HG03095 (cell line): ENCODE results near the gene TBX10.
"Not testable (repeated sequence)": the region's sequence is repeated elsewhere in the genome, so short reads cannot be mapped to it uniquely, and the experiment has no call there.

ENCODE experiments used
- ATAC-seq: cut with Tn5 transposase; IDR thresholded peaks from one replicate; pipeline ENCODE4 v1.9.1; 2021; ENCODE audit warnings: moderate library complexity; ENCODE audit not compliant: unreplicated experiment

The TBX10 gene

GRCh38 chr11:67604815-67605214, 34.7 kb downstream of the TBX10 start:
- ATAC-seq = no peak

DNA sequence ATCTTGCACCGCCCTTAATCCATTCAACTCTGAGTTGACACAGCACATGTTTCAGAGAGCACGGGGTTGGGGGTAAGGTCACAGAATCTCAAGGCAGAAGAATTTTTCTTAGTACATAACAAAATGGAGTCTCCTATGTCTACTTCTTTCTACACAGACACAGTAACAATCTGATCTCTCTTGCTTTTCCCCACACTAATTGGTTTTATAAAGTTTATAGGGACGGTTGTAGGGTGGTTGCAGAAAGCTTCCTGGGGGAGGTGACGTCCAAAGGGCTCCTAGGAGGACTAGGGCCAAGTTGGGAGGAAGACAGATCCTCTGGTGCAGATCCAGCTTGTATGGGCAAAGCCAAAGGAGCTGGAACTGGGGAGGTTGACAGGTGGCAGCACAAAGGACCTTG, 35.4 kb downstream of the TBX10 start:
- not testable (repeated sequence) for ATAC-seq

- ATAC-seq = no peak
These were observed 38.5 kb downstream of the TBX10 start for GRCh38 chr11:67601098-67601497.

- ATAC-seq = peak; percentile 76
These were observed 39.1 kb downstream of the TBX10 start for GRCh38 chr11:67600324-67601029.

DNA sequence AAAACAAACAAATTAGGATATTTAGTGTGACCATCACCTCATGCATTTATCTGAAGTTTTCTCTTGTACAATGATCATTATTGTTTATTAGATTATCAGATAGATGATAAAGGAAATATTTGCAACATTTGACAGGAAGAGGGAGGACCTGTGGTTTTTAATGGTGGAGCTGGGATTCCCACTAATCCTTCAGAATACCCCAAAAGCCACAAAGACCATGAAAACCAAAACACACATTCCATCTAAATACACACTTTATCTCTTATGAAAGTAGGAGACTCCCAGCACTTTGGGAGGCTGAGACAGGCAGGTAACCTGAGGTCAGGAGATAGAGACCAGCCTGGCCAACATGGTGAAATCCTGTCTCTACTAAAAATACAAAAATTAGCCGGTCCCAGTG, 40.4 kb downstream of the TBX10 start:
- ATAC-seq = no peak

- not testable (repeated sequence) for ATAC-seq
These were observed 41.6 kb downstream of the TBX10 start for GRCh38 chr11:67597963-67598362.

DNA sequence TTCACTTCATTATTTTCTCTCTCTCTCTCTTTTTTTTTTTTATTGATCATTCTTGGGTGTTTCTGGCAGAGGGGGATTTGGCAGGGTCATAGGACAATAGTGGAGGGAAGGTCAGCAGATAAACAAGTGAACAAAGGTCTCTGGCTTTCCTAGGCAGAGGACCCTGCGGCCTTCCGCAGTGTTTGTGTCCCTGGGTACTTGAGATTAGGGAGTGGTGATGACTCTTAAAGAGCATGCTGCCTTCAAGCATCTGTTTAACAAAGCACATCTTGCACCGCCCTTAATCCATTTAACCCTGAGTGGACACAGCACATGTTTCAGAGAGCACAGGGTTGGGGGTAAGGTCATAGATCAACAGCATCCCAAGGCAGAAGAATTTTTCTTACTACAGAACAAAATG, 42.1 kb downstream of the TBX10 start:
- ATAC-seq = not testable (repeated sequence)

DNA sequence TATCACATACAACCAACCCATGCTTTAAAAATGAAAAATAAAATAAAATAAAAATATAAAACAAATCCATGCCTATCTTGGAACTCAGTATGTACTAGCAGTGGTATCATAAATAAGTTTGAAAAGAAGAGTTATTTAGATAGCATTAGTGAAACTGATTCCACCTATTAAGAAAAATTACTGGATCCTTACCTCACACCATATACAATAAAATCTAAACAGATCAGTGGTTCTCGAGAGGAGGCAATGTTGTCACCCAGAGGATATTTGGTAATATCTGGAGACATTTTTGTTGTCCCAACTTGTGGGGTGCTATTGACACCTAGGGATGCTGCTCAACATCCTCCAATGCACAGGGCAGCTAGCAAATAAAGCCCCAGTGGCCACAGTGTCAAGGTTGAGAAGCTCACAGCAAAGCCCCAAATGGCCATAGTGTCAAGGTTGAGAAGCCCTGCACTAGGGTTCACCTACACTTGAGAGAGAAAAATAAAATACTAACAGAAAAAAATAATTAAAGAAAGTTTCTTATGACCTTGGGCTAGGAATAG, 42.7 kb downstream of the TBX10 start:
- ATAC-seq = no peak

DNA sequence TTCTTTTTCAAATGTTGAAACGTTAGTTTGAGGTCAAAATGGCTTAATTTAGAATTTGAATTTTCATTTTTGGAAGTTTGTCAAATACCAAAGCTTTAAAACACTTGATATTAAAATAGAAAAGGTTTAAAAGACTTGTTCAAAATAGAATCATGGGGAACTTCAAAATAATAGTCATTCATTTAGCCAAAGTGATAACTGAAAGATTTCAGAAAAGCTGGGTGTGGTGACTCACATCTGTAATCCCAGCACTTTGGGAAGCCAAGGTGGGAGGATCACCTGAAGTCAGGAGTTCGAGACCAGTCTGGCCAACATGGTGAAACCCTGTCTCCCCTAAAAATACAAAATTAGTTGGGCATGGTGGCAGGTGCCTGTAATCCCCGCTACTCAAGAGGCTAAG, 45.1 kb downstream of the TBX10 start:
- no peak for ATAC-seq

GRCh38 chr11:67593565-67593905, 46.0 kb downstream of the TBX10 start:
- no peak for ATAC-seq

DNA sequence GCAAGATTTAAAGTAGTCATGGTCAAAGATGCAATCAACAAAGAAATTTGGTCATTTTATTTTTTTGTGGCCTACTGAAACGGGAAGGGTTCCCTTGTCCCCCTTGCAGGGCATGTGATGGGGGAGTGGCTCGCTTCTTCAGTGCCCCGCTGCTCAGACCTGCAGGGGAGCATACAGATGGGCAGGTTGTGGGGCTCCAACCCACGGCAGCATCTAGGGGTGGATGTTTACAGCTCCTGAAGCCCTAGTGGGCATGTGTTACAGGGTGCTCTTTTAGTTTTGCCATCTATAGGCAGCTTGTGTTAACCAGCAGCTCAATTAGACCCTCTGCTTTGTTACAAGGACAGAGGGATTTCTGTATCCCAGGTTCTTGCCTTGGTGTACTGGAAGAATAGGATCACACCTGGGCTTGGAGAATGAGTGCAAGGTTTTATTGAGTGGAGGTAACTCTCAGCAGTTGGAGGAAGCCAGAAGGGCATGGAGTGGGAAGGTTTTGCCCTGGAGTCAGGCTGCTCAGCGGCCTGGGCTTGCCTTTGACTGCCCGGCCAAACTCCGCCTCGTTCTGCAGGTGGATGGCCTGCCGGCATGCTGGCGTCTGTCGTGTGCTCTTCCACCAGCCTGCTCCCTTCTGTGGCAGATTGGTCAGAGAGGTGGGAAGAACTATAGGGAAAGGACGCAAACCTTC, 46.5 kb downstream of the TBX10 start:
- no peak for ATAC-seq

DNA sequence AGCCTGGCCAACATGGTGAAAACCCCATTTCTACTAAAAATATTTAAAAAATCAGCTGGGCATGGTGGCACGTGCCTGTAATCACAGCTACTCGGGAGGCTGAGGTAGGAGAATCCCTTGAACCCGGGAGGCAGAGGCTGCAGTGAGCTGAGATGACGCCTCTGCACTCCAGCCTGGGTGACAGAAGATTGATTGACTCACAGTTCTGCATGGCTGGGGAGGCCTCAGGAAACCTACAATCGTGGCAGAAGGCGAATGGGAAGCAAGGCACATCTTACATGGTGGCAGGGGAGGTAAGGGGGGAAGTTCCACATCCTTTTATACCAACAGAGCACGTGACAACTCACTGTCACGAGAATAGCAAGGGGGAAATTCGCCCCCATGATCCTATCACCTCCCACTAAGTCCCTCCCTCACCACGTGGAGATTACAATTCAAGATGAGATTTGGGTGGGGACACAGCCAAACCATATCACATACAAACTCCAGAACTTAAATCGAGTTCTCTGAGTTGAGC, 50.6 kb downstream of the TBX10 start:
- not testable (repeated sequence) for ATAC-seq

GRCh38 chr11:67588136-67588503, 51.4 kb downstream of the TBX10 start:
- no peak for ATAC-seq

DNA sequence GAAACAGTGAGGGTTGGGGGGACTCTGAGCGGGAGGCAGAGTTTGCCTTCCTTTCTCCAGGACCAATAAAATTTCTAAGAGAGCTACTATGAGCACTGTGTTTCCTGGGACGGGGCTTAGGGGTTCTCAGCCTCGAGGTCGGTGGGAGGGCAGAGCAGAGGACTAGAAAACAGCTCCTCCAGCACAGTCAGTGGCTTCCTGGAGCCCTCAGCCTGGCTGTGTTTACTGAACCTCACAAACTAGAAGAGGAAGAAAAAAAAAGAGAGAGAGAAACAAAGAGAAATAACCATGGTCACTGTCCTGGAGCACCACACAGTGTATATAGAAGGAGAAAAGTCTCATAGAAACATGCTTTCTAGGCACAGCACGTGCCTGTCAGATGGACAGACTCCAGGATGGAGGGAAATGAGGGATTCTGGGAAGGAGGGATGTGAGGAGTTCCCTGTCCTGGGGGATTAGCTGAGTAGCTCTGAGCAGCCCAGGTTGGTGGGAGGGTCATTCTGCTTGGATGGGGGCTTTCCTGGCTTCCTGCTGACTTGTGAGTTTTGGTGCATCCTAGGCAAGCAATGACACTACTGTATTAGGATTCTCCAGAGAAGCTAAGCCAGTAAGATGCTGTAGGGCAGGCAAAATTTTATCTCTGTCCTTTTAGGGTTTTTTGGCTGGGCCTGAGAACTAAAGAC, 52.9 kb downstream of the TBX10 start:
- ATAC-seq = no peak

GRCh38 chr11:67585911-67586310, 53.7 kb downstream of the TBX10 start:
- no peak for ATAC-seq

DNA sequence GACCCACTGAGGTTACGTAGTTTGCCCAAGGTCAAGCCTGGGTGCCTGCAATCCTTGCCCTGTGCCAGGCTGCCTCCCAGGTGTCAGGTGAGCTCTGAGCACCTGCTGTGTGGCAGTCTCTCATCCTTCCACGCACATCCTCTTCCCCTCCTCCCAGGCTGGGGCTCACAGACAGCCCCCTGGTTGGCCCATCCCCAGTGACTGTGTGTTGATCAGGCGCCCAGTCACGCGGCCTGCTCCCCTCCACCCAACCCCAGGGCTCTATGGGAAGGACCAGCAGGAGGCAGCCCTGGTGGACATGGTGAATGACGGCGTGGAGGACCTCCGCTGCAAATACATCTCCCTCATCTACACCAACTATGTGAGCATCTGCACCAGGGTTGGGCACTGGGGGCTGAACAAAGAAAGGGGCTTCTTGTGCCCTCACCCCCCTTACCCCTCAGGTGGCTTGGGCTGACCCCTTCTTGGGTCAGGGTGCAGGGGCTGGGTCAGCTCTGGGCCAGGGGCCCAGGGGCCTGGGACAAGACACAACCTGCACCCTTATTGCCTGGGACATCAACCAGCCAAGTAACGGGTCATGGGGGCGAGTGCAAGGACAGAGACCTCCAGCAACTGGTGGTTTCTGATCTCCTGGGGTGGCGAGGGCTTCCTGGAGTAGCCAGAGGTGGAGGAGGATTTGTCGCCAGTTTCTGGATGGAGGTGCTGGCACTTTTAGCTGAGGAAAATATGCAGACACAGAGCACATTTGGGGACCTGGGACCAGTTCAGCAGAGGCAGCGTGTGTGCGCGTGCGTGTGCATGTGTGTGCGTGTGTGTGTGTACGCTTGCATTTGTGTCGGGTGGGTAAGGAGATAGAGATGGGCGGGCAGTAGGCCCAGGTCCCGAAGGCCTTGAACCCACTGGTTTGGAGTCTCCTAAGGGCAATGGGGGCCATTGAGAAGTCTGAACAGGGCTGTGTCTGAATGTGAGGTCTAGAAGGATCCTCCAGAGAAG, 54.4 kb downstream of the TBX10 start:
- no peak for ATAC-seq

- no peak for ATAC-seq
These were observed 55.2 kb downstream of the TBX10 start for GRCh38 chr11:67584205-67584880.

- peak; percentile 52 for ATAC-seq
These were observed 56.0 kb downstream of the TBX10 start, which contains the start of gene GSTP1 for GRCh38 chr11:67583247-67584204. Gene GSTP1 (plus strand): TSS chr11:67583812. CDS start chr11:67583844, 32 bp downstream.

- no peak for ATAC-seq
These were observed 57.6 kb downstream of the TBX10 start for GRCh38 chr11:67582011-67582410.
